GM13977 (cell line): ENCODE measurements around the gene PTPN6.

Experiments used
- DNase-seq: peaks from one replicate; pipeline ENCODE4 v3.0.0; 2012; ENCODE audit warnings: low spot score
- in situ Hi-C: fragments of 300-500 bp; cut with MboI; formaldehyde crosslinking; loops from one replicate; pipeline ENCODE4 v1.12.0; 2022; ENCODE audit warnings: low sequenced_read_pairs, low pct_unique_long_range_greater_than_20kb, mixed read lengths, inconsistent platforms; ENCODE audit not compliant: unreplicated experiment
- TF ChIP-seq, protein P1 (sequence below): IDR thresholded peaks from 2 replicates; pipeline ENCODE4 v1.5.1; 2012; ENCODE audit warnings: mild to moderate bottlenecking, control low read depth; ENCODE audit not compliant: insufficient read depth; ENCODE audit errors: extremely low read depth, missing control alignments

The PTPN6 gene

DNA sequence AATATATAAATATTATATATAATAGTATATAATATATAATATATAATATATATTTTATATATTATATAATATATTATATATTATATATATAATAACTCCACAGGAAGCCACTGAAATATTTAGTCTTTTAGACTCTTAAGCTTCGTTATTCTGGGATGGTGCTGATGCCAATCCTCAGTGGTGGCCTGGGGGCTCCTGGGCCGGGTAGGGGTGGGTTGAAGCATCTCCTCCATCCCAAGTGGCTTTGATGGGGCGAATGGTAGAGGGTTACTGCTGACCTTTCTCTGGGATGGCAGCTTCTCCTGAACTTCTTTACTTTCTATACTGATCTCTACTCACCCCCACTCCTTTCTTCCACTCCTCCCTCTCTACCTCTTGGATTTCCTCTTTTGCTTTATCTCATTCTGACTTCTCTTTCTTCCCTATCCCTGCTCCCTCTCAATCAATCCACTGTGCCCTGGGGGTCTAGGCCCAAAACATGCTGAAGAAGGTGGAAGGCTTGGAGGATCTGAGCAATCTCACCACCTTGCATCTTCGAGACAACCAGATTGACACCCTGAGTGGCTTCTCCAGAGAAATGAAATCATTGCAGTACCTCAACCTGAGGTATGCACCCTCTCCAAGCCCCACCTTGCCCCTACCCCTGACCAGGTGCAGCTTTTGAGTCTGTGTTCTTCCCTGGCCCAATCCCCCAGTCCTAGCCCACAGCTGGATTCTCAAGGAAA is 41.6 kb upstream of the PTPN6 start:
- TF ChIP-seq, protein P1, sequence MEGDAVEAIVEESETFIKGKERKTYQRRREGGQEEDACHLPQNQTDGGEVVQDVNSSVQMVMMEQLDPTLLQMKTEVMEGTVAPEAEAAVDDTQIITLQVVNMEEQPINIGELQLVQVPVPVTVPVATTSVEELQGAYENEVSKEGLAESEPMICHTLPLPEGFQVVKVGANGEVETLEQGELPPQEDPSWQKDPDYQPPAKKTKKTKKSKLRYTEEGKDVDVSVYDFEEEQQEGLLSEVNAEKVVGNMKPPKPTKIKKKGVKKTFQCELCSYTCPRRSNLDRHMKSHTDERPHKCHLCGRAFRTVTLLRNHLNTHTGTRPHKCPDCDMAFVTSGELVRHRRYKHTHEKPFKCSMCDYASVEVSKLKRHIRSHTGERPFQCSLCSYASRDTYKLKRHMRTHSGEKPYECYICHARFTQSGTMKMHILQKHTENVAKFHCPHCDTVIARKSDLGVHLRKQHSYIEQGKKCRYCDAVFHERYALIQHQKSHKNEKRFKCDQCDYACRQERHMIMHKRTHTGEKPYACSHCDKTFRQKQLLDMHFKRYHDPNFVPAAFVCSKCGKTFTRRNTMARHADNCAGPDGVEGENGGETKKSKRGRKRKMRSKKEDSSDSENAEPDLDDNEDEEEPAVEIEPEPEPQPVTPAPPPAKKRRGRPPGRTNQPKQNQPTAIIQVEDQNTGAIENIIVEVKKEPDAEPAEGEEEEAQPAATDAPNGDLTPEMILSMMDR = no peak

DNA sequence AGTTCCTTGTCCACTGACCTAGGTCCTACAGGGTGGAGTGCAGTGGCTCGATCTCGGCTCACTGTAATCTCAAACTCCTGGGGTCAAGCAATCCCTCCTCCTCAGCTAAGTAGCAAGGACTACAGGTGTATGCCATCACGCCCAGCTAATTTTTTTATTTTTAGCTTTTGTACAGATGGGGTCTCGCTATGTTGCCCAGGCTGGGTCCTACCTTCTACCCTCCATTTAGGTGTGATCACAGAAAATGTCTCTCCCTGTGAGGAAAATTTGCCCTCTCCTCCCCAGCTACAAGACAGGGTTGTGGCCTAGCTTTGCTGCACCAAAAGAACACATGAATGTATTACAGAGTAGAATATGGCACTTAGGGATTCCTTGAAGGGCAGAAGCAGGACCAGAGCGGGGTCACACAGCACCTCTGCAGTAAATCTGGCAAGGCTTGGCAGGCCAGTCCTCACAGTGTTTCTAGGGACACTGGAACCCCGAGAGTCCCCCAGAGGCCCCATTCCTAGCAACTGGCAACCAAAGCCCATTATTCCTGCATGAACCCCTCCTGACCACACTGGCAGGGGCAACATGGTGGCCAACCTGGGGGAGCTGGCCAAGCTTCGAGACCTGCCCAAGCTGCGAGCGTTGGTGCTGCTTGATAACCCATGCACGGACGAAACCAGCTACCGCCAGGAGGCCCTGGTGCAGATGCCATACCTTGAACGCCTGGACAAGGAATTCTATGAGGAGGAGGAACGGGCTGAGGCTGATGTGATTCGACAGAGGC is 38.8 kb upstream of the PTPN6 start:
- no peak for DNase-seq
- in situ Hi-C loops = no loop called here
- TF ChIP-seq, protein P1 = no peak

More for the DNA sequence above, 41.6 kb upstream of the PTPN6 start:
- in situ Hi-C loops = no loop called here
- no peak for DNase-seq

DNA sequence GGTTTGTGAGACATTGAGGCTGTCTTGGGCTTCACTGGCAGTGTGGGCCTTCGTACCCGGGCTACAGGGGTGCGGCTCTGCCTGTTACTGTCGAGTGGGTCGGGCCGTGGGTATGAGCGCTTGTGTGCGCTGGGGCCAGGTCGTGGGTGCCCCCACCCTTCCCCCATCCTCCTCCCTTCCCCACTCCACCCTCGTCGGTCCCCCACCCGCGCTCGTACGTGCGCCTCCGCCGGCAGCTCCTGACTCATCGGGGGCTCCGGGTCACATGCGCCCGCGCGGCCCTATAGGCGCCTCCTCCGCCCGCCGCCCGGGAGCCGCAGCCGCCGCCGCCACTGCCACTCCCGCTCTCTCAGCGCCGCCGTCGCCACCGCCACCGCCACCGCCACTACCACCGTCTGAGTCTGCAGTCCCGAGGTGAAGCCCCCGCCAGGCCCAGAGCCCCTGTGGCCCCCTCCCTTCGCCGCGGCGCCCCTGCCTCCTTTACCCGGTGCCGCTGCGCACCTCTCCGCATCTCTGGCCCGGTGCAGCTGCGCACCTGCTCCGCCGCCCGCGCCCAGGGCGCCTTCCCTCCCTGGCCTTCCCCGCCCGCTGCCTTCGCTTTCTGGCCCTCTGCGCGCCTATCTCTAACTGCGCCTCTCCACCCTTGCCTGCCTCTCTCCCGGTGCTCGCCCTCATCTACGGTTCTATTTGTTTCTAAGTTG is 36.8 kb upstream of the PTPN6 start, which contains the start of gene ENO2:
Gene ENO2 (plus strand): TSS at position 335 of the 701 bp plus-strand sequence. CDS start 1,253 bp downstream, outside the sequence.
- peak; percentile 91 for DNase-seq
- TF ChIP-seq, protein P1 = no peak
- in situ Hi-C loops = no loop called here

DNA sequence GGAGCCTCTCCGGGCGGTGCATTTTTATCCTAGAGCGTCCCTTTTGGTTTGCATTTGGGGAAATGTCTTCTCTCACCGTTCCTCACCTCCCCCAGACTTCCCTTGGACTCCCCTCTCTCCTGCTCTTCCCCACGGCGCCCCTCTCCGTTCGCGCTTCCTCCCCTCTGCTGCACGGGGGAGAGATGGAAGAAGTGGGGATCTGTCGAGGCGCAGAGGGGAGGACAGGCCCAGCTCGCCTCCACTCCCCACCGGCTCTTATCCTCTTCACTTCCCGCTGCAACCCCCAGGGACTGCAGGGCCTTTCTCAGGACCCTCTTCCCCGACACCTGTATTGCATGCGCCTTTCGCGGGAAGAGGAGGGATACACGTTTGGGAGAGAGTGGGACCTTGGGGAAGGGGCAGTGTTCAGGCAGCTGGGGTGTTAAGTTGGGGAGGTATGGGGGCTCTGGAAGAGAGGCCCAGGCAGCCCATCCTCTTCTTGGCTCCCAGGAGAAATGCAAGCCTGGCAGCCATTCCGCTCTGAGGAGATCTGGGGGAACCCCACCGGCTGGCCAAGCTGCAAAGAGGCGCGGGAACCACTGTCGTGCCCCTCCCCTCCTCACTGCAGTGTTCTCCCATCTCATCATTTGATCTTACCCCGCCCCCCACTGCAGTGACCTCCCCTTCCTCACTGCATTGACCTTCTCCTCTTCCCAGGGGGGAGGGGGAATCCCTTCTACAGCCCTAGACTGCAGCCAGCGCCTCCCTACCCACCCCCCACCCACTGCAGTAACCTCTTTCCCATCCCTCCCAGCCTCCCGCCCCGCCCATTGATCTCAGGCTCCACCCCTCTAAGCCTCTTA is 36.0 kb upstream of the PTPN6 start:
- in situ Hi-C loops = no loop called here
- DNase-seq = peak; percentile 69
- TF ChIP-seq, protein P1 = no peak

DNA sequence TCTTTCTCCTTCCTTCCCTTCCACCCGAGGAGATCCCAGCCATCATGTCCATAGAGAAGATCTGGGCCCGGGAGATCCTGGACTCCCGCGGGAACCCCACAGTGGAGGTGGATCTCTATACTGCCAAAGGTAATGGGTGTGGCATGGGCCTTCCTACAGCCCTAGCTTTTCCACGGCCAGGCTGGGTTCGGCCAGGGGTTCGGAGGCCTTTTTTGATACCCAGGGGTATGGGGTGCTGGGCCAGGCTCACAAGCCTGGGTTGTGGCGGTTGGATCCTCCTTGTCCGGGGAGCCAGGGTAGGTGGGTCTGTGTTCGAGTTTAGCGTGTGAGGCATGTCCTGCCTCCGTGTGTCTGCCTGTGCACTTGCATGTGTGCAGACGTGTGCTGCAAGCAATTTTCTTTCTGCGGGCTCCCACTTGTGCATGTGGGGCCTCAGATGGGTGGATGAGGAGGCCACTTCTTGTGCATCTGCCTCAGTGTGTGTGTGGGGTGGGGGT is 35.3 kb upstream of the PTPN6 start:
- TF ChIP-seq, protein P1 = no peak
- in situ Hi-C loops = no loop called here

More for the DNA sequence above, 35.3 kb upstream of the PTPN6 start:
- DNase-seq = no peak
